Measurements from ENCODE around the gene MORN4.

MORN4 gene

GRCh38 chr10:97601268-97602215 is 31.8 kb downstream of the MORN4 start:
- DNase-seq, result no peak
- in situ Hi-C loops (cut with MboI; ENCODE audit: low pct_unique_long_range_greater_than_20kb, low sequenced_read_pairs), result no loop called here

GRCh38 chr10:97600616-97601015 is 32.7 kb downstream of the MORN4 start:
- in situ Hi-C loops (cut with MboI; ENCODE audit: low pct_unique_long_range_greater_than_20kb, low sequenced_read_pairs), result no loop called here
- no peak for DNase-seq

- in situ Hi-C loops (cut with MboI; ENCODE audit: low pct_unique_long_range_greater_than_20kb, low sequenced_read_pairs), result no loop called here
- DNase-seq, result no peak
Measured at GRCh38 chr10:97599272-97599619, 34.1 kb downstream of the MORN4 start.

GRCh38 chr10:97598407-97599271 is 34.7 kb downstream of the MORN4 start:
- no peak for DNase-seq

GRCh38 chr10:97597778-97598177 is 35.5 kb downstream of the MORN4 start:
- in situ Hi-C loops (cut with MboI; ENCODE audit: low pct_unique_long_range_greater_than_20kb, low sequenced_read_pairs), result no loop called here
- no peak for DNase-seq

More at GRCh38 chr10:97598407-97599271, 34.7 kb downstream of the MORN4 start:
- in situ Hi-C loops (cut with MboI; ENCODE audit: low pct_unique_long_range_greater_than_20kb, low sequenced_read_pairs), result no loop called here

GRCh38 chr10:97596101-97597082 is 36.9 kb downstream of the MORN4 start:
- no peak for DNase-seq
- in situ Hi-C loops (cut with MboI; ENCODE audit: low pct_unique_long_range_greater_than_20kb, low sequenced_read_pairs), result no loop called here

GRCh38 chr10:97593421-97593820 is 39.9 kb downstream of the MORN4 start:
- no peak for DNase-seq
- in situ Hi-C loops (cut with MboI; ENCODE audit: low pct_unique_long_range_greater_than_20kb, low sequenced_read_pairs), result no loop called here

- in situ Hi-C loops (cut with MboI; ENCODE audit: low pct_unique_long_range_greater_than_20kb, low sequenced_read_pairs), result no loop called here
- no peak for DNase-seq
Measured at GRCh38 chr10:97590748-97591495, 42.4 kb downstream of the MORN4 start.

- in situ Hi-C loops (cut with MboI; ENCODE audit: low pct_unique_long_range_greater_than_20kb, low sequenced_read_pairs), result no loop called here
- no peak for DNase-seq
Measured at GRCh38 chr10:97590082-97590747, 43.1 kb downstream of the MORN4 start.

- in situ Hi-C loops (cut with MboI; ENCODE audit: low pct_unique_long_range_greater_than_20kb, low sequenced_read_pairs), result no loop called here
- DNase-seq, result no peak
Measured at GRCh38 chr10:97589479-97589878, 43.8 kb downstream of the MORN4 start, which contains the start of gene C10orf62. C10orf62 (plus strand) TSS chr10:97589721; CDS start chr10:97589898, 177 bp downstream.

GRCh38 chr10:97587183-97587582 is 46.1 kb downstream of the MORN4 start:
- DNase-seq, result no peak
- in situ Hi-C loops (cut with MboI; ENCODE audit: low pct_unique_long_range_greater_than_20kb, low sequenced_read_pairs), result no loop called here

- in situ Hi-C loops (cut with MboI; ENCODE audit: low pct_unique_long_range_greater_than_20kb, low sequenced_read_pairs), result no loop called here
- no peak for DNase-seq
Measured at GRCh38 chr10:97585439-97585811, 47.9 kb downstream of the MORN4 start.

GRCh38 chr10:97584798-97585438 is 48.4 kb downstream of the MORN4 start:
- no peak for DNase-seq
- in situ Hi-C loops (cut with MboI; ENCODE audit: low pct_unique_long_range_greater_than_20kb, low sequenced_read_pairs), result no loop called here

GRCh38 chr10:97584060-97584797 is 49.1 kb downstream of the MORN4 start, which contains the start of gene HOGA1:
HOGA1 (plus strand) TSS chr10:97584389; CDS start chr10:97584704, 315 bp downstream.
- no peak for DNase-seq

GRCh38 chr10:97583476-97583875 is 49.8 kb downstream of the MORN4 start:
- in situ Hi-C loops (cut with MboI; ENCODE audit: low pct_unique_long_range_greater_than_20kb, low sequenced_read_pairs), result no loop called here
- no peak for DNase-seq

More at GRCh38 chr10:97584060-97584797, 49.1 kb downstream of the MORN4 start, which contains the start of gene HOGA1:
- in situ Hi-C loops (cut with MboI; ENCODE audit: low pct_unique_long_range_greater_than_20kb, low sequenced_read_pairs), result no loop called here

- in situ Hi-C loops (cut with MboI; ENCODE audit: low pct_unique_long_range_greater_than_20kb, low sequenced_read_pairs), result no loop called here
- DNase-seq, result no peak
Measured at GRCh38 chr10:97582169-97582568, 51.1 kb downstream of the MORN4 start.
